ENCODE data around the gene CSHL1.

The CSHL1 gene

DNA sequence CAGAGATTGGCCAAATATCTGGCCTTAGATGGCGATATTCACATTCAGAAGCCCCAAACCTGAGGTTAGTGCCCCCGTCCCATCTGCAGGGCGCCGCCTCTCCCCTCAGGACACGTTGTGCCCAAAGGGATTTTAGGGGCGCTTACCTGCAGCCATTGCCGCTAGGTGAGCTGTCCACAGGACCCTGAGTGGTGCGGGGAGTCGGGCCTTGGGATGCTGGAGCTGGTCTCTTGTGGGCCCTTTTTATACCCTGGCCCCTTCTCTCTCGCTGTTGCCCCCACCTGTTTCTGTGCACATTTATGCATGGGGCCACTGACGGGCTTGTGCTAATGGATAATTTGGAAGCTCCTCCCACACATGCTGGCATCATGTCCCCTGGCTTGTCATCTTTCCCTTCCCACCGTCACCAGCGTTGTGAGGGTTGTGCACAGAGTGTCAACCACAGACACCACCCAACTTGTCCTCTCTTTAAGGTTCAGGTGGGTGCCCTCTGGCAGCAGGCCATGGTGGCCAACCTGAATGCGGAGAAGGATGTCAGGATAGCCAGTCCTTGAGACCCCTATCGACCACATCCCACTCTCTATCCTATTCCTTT is at the start of gene CSHL1:
Gene CSHL1, minus strand, starts transcription at position 218 of the 595 bp plus-strand sequence. Its CDS starts 62 bp downstream, at position 156.
- no peak within 1 kb of the TSS for H3K4me3 ChIP-seq (ENCODE audit: low read depth, low read length)

DNA sequence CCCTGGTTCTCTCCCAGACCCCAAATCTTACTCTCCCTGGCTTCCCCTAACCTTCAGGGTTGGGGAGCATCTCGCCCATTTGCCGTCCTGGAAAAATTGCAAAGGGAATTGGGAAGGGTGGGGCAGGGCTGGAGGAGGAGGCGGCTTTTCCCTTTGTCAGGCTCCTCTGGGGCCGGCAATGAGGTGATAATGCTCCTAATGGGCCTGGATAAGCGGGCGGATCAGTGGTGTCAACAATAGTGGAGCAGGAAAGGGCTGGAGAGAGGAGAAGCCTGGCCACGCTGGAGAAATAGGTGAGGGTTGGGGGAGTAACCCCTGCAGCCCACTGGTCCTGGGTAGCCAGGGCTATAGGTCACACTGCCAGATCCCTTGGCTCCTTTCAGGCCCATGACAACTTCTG is 49.4 kb upstream of the CSHL1 start:
- peak overlapping the region; percentile 4 for H3K4me3 ChIP-seq (ENCODE audit: low read depth, low read length)

DNA sequence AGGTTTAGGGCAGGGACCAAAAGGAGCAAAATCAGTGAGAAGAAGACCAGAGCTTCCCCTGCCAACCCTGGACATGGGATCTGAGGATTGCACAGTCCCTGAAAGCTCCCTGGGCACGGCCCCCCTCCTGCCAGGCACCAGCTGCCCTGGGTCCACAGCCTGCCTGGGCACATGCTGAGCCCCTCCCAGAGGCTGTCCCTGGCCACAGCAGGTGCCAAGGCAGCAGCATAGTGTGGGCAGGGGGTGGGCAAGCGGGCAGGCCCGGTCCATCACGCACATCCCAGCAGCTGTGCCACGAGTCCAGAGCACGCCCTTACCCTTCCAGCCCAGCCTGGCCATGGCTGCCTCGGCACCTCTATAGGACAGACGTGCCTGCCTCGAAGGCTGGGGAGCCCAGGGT is 48.9 kb upstream of the CSHL1 start:
- no peak overlapping the region for H3K4me3 ChIP-seq (ENCODE audit: low read depth, low read length)

DNA sequence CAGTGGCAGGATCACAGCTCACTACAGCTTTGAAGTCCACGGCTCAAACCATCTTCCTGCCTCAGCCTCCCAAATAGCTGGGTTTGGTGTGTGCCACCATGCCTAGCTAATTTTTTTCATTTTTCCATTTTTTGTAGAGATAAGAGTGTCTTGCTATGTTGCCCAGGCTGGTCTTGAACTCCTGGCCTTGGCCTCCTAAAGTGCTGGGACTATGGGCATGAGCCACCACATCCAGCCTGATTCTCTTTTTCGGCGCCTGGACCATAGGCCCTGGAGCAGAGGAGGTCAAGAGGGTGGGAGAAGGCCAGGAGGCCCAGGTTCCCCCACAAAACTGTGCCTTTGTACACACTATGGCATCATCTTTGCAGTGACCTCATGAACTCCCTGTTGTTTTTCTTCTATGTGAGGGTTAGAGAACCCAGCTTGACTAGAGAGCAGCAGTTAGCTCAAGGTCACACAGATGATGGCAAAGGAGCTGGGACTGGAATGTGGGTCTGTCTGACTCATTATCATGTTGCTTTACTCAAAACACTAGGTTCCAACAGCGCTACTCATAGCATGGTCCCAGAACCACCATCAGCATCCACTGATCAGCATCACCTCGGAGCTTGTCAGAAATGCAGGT is 45.4 kb upstream of the CSHL1 start:
- H3K4me3 ChIP-seq (ENCODE audit: low read depth, low read length) = no peak overlapping the region

DNA sequence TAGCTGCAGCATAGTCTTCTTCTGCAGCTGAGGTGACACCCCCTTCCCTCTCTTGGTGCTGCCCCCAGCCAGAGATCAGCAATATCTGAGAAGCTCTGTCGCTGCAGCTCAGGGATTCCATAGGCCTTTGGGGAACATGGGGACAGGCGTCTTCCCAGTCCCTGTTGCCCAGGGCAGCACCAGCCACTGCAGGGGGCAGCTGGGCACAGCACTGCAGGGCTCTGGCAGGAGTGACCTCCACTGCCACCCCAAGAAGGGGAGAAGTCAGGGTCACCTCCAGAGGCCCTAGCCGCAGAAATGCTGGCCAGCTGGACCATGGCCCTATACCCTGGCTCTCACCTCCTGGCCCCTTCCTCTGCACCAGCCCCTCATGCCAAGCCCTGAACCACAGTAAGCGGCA is 44.7 kb upstream of the CSHL1 start:
- no peak overlapping the region for H3K4me3 ChIP-seq (ENCODE audit: low read depth, low read length)

DNA sequence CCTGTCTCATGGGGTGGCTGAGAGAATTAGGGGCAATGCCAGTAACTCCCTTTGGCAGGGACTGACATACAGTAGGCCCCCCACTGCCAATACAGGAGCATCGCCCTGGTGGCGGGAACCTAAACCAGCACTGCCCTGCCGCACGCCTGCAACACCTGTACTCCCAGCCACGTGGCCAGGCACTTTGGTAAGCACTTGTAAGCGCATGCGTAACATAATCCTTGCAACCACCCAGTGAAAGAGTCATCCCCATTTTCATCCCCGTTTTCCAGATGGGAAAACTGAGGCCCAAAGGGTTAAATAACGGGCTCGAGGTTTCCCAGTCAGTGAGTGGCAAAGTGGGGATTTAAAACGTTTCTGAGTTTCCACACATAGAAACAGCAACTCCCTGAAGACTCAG is 44.2 kb upstream of the CSHL1 start:
- no peak overlapping the region for H3K4me3 ChIP-seq (ENCODE audit: low read depth, low read length)

DNA sequence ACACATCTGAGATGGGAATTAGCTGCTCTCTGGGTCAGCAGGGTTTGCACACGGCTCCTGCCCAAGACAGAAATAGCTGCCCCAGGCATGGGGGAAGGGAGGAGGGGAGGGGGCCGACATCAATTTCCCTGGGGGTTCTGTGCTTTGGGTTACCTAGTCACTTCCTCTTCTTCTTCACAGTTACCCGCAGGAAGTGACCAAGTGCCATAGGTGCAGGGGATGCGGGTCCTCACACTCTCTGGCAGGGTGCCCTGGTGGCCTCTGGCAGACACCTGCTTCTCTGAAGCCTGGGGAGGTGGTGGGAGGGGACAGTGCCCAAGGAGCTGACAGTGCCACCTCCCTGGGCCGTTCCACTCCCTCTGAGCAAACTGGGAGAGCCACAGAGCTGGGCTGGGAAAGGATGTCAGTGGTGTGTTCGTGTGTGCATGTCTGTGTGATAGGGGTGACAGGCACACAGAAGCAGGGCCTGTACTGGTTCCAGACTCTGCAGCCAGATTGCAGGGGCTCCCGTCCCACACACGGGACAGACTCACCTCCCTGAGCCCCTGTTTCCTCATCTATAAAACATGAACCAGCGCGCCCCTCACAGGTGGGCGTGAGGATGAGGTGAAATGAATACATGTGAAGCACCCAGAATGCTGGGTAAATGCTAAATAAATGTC is 43.5 kb upstream of the CSHL1 start:
- no peak overlapping the region for H3K4me3 ChIP-seq (ENCODE audit: low read depth, low read length)

DNA sequence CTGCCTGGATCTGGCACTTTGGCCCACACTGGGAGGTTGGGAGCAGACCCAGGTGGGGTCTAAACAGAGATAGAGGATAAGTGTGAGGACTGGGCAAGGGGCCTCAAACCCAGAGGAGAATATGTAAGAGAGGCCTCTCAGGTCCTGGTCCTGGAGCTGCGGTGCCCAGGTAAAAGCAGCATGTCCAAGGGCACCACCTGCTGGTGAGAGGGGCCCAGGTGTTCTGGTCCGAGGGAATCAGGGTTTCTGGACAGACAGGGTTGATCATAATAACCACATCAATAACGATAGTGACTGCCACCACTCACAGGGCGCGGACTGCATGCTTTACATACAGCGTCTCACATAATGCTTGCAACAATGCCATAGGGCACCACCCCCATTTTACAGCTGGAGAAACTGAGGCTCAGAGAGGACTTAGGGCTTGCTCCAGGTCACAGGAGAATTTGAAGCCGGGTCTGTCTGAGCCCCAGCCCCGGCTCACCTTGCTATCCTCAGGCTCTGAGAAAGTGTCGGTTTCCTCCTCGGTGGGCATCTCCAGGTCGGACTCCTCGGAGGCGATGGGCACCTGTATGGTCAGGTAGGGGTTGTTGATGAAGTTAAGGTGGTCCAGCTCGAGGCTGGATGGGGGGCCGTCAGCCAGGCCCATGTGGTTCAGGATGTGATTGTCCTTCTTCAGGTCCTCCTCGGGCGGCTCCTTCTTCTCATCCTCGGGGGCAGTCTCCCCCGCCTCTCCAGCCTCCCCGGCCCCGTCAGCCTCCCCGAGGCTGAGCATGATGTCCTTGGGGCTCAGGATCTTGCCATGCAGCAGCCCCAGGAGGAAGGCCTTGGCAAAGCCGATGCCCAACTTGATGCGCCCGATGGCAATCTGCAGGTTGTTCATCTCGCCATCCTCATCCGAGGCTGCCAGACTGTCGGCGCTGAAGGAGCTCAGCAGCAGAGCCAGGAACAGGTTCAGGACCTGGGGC is 40.2 kb upstream of the CSHL1 start:
- H3K4me3 ChIP-seq (ENCODE audit: low read depth, low read length) = no peak overlapping the region

DNA sequence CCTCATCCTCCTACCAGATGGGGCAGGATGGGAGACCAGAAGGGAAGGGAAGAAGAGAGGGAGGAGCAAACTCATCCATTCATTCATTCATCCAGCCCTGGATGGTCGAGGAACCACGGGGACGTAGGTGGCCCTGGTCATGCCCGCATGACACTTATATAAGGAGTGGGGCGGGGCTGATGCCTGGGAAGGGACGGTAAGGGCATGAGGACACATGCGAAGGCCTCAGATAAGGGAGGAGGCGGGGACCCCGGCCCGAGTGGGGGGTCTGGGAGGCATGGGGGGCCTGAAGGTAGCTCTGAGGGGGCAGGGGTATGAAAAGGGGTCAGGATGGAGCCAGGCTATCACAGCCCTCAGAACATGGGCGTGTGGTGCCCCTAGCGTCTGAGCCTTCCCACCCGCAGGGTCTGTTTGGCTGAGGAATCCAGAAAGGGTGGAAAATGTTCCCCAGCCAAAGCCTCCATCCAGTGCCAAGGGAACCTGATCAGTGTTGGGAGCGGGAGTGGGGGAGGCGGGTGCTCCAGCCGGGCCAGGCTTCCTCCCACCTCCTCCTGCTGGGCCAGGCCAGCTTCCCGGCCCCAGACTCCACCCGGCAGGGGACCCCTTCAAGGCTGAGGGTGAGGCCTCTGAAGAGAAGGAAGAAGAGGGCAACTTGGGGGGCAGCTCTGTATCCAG is 38.7 kb upstream of the CSHL1 start:
- no peak overlapping the region for H3K4me3 ChIP-seq (ENCODE audit: low read depth, low read length)

DNA sequence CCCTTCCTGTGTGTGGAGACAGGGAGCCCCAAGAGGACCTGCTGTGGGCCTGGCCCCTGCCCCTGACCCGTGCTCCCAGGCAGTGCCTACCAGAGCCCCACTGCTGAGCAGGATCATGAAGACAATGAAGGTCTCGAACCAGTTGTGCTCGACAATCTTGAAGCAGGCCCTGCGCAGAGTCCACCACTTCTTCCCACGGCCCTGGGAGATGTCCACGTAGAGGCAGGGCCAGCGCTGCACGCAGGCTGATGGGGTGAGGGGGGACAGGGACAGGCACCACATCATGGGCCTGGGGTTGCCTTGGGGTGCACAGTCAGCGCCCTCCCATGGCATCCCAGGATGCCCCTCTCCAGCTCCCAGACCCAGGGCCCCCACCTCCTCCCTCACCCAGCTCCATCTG is 37.5 kb upstream of the CSHL1 start:
- H3K4me3 ChIP-seq (ENCODE audit: low read depth, low read length) = no peak overlapping the region

DNA sequence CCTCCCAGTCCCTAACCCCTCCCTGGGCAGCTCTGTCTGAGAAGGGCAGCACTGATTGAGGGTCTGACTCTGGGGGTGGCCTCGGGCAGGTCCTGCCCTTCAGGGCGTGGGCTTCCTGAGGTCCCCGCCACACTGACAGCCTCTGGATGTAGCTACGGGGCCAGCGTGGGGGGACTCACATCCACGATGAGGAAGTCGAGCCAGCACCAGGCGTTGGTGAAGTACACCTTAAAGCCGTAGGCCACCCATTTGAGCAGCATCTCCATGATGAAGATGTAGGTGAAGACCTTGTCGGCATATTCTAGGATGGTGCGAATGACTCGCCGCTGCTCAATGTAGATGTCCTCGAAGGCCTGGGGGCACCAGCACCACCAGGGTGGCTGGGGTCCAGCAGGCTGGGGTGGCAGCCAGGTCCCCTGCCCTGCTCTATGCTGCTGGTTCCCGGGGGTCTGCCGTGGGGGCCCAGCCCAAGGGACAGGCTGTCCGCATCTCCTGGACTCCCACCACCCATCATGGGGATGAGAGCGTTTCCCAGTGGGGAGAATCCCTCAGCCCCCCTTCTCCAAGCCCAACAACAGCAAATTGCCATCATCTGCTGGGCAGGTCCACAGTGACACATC is 36.8 kb upstream of the CSHL1 start:
- H3K4me3 ChIP-seq (ENCODE audit: low read depth, low read length) = no peak overlapping the region

DNA sequence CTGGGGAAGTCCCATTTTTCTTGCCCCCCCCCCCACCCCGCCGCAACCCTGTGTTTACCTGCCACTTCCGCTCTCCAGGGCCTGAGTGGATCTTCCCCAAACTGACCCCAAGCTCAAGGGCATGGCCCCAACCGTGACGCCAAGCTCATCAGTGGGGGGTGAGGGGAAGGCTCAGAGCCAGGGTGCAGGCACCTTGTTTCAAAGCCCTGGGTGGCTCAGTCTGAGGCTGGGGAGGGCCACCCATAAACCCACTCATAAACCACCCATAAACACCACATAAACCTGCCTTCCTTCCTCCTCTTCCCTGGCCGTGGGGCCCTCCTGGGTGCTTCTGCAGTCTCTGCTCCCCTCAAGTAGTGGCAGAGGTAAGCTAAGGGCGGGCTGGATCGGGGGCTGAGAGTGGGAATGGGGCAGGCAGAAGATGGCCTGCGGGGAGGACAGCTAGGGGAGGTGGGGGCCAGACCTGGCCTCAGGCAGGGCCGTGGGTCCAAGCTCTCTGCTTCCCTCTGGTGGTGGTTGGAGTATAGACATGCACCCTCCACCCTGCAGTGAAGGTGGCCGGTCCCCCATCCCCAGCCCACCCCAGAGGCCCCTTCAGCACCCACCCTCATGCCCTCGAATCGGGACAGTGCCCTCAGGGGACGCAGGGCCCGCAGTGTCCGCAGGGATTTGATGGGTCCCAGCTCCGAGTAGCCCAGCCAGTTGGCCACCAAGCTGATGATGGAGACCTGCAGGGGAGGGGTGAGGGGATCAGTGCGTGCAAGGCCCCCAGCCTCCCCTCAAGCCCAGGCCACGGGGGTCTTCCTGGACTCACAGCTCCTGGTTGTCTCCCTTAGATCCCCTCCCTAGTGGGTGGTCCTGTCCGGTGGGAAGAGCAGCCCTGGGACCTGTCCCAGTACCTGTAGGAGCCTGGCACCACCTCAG is 35.6 kb upstream of the CSHL1 start:
- no peak overlapping the region for H3K4me3 ChIP-seq (ENCODE audit: low read depth, low read length)

DNA sequence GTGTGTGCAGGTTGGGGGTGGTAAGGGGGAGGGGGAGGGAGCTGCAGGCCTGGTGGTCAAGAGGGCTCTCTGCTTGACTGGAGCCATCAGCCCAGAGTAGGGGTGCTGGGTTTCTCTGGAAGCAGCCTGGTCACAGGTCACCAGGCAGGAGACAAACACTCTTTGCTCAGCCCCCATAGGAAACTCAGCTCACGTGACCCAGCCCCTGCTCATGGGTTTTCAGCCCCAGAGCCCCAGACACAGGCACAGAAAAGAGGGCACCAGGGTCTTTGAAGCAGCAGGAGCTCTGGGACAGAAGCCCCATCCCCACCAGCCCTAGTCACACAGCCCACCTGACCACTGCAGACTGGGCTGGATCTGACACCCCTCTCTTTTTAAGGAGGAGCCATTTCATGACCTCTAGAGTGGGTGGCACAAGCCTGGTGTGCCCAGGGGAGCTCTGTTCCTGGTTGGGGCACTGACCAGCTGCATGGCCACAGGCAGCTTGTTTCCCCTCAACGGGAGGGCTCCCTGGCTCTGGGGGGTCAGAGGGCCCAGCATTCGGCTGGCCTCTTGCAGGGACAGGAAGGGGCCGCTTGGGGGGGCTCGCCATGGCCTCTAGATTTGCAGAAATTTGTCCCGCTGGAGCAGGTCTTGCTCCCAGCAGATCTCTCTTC is 34.9 kb upstream of the CSHL1 start:
- no peak overlapping the region for H3K4me3 ChIP-seq (ENCODE audit: low read depth, low read length)

DNA sequence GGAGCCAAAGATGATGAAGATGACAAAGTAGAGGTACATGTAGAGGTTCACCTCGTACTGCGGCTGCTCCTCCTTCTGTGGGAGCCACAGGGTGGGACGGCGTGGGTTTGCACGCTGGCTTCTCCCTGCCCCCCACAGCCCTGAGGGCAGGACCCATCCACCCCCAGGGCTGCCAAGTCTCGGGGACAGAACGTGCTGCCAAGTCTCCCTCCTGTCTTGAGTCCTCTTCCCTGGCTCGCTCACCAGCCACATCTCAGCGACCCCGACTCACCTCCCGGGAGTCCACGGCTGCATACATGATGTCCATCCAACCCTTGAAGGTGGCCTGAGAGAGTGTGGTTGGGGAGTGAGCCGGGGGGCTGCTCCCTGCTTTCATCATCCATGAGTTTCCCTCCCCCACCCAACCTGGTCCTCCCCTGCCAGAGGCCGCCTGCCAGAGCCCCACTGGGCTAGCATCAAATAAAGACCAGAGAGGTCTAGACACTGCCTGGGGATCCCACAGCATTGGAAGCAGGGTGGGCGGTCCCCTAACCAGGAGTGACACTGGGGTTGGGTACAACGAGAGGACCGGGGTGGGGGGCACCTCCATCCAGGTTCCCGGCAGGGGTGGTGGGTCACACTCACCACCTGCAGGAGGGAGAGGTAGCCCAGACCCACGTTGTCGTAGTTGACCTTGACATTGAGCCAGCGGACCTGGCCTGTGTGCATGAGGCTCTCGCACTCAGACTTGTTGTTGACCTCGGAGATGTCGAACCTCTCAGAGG is 33.9 kb upstream of the CSHL1 start:
- no peak overlapping the region for H3K4me3 ChIP-seq (ENCODE audit: low read depth, low read length)

DNA sequence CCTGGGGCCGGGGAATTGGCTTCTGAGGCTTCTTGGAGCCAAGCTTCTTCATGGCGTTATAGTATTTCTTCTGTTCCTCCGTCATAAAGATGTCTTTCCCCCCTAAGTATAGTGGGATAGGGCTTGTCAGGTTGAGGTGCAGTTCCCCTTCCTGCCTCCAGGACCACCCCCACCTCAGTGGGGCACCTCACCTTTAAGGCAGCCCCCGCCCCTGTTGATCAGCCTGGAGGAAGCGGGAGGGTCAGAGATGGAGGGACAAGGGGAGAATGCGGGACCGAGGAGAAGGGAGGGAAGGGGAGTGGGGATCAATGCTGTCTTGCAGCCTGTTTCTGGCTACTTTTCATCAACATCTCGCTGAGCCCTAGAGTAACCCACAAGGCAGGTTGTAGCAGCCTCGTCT is 32.7 kb upstream of the CSHL1 start:
- H3K4me3 ChIP-seq (ENCODE audit: low read depth, low read length) = no peak overlapping the region

DNA sequence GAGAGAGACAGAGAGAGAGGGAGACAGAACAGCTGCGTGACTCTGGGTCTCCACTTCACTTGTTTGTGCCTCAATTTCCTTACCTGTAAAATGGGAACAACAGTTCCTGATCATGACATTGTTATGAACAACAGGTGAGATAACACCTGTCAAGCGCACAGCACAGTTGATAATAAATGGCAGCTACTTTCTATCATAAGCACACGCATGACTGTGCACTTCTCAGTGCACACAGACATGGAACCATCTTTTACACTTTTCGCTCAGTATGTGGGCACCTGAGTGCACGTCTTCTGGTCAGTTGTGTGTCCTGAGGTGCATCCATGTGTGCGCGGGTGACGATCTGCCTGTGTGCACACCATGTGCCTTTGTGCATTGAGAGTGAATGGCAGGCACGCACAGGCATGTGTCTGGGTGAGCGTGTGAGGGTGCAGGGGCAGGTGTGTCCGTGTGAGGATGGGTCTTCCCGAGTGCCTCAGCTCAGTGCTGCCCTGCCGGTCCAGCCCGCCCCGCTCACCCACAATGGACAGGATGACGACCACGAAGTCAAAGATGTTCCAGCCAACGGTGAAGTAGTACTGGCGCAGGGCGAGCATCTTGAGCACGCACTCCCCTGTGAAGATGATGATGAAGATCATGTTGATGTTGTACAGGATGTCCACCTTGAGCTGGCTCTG is 31.4 kb upstream of the CSHL1 start:
- no peak overlapping the region for H3K4me3 ChIP-seq (ENCODE audit: low read depth, low read length)

DNA sequence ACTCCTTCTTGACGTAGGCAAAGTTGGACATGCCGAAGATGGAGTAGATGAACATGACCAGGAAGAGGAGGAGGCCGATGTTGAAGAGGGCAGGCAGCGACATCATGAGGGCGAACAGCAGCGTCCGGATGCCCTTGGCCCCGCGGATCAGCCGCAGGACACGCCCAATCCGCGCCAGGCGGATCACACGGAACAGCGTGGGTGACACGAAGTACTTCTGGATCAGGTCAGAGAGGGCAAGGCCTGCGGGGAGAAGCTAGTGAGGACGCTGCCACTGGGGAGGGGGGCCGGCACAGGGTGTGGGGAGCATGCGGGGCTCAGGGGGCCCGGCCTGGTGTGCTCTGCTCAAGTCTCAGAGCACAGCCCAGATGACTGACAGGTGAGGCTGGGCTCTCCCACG is 30.7 kb upstream of the CSHL1 start:
- no peak overlapping the region for H3K4me3 ChIP-seq (ENCODE audit: low read depth, low read length)

DNA sequence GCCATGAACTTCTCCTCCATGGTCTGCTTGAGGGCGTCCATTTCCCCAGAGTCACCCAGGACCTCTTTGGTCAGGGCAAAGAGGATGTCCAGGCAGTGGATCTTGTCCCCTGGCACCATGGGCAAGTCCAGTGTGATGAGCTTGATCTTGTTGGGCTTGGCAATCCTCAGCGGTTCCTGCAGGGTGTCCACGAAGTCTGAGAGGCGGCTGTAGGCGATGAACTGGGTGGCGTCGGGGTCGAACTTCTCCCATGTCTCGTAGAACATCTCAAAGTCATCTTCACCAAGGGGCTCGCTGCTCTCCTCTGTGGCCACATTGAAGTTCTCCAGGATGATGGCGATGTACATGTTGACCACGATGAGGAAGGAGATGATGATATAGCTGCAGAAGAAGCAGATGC is 30.1 kb upstream of the CSHL1 start:
- no peak overlapping the region for H3K4me3 ChIP-seq (ENCODE audit: low read depth, low read length)

All from iPS-11a (cell line).